Bronchial epithelial cell (primary cell): ENCODE measurements around the gene TGFBR3L. TPM values are rescaled to one million over a fixed set of nuclear protein-coding genes. Genes with fewer than 3 reads are reported as not detected.
A peak's percentile ranks its signal among the peaks of the same experiment; 100 is the strongest.

ENCODE experiments used
- DNase-seq: peaks from one replicate; pipeline ENCODE4 v3.0.0-alpha.2; 2010; ENCODE audit warnings: low read depth
- FAIRE-seq: peaks from 2 replicates; lab custom pipeline; 2011; peaks lifted over from hg19 to GRCh38; lab: Jason Lieb, UNC
- H3K27me3 ChIP-seq: 2 replicates; pipeline ENCODE4 v1.5.1; 2011; ENCODE audit warnings: low read length; ENCODE audit not compliant: control insufficient read depth, insufficient read depth
- H3K36me3 ChIP-seq: 2 replicates; pipeline ENCODE4 v1.5.1; 2011; ENCODE audit warnings: low read length; ENCODE audit not compliant: control insufficient read depth, insufficient read depth
- H3K4me3 ChIP-seq: 2 replicates; pipeline ENCODE4 v1.5.1; 2011; ENCODE audit warnings: mild to moderate bottlenecking, low read depth, low read length, control low read depth
- total RNA-seq: library from RNA; depleted of rRNA; stranded (reverse); fragments of >200 nt; gene quantifications from 2 replicates; pipeline ENCODE4 v1.2.1, GENCODE V29; 2014
- TF ChIP-seq, protein P1 (sequence below): IDR thresholded peaks from 2 replicates; pipeline ENCODE4 v1.5.1; 2011; ENCODE audit warnings: mild to moderate bottlenecking, moderate library complexity, low read length, control low read depth, inconsistent platforms; ENCODE audit not compliant: insufficient read depth, severe bottlenecking

The TGFBR3L gene
- total RNA-seq, 1 donor from 2014 or later: 1.8 TPM

- H3K36me3 ChIP-seq: peaks cover 15% of the 10 kb centered on the region
- H3K27me3 ChIP-seq: no peaks in the 10 kb centered on the region
- no peak overlapping the region for H3K4me3 ChIP-seq
- TF ChIP-seq, protein P1, sequence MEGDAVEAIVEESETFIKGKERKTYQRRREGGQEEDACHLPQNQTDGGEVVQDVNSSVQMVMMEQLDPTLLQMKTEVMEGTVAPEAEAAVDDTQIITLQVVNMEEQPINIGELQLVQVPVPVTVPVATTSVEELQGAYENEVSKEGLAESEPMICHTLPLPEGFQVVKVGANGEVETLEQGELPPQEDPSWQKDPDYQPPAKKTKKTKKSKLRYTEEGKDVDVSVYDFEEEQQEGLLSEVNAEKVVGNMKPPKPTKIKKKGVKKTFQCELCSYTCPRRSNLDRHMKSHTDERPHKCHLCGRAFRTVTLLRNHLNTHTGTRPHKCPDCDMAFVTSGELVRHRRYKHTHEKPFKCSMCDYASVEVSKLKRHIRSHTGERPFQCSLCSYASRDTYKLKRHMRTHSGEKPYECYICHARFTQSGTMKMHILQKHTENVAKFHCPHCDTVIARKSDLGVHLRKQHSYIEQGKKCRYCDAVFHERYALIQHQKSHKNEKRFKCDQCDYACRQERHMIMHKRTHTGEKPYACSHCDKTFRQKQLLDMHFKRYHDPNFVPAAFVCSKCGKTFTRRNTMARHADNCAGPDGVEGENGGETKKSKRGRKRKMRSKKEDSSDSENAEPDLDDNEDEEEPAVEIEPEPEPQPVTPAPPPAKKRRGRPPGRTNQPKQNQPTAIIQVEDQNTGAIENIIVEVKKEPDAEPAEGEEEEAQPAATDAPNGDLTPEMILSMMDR: no peak
- DNase-seq: no peak
- no peak for FAIRE-seq
These were observed 6.4 kb upstream of the TGFBR3L start for GRCh38 chr19:7908078-7908699.

DNA sequence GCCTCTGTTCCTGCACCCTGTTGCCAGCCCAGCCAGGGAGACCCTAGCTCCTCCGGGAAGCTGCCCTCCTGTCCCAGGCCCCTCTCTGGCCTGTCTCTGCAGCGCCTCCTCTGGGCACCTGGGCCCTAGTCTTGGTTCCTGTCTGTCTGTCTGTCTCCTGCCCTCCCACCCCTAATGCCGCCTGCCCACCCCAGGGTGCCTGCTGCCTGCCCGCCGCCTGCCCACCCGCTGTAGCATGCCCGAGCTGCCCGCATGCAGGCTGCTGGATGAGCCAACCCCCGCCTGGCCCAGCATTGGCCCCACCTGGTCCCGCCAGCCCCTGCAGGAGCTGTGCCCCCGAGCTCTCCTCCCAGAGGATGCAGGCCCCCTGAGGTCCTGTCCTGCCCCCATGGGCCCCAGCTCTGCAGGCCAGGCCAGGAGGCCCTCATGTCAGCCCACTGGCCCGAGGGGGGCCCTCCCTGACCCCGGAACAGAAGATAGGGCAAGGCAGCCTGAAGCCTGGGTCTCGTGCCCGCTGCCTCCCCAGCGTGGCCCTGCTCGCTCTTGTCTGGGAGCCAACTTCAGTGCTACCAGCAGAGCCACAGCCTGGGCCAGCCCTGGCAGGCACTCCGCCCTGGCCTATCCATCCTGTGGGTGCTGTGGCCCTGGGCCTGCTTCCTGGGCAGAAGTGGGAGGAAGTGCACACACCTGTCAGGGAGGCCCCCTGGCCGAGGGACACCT, 5.7 kb upstream of the TGFBR3L start:
- H3K36me3 ChIP-seq: peaks cover 15% of the 10 kb centered on the region
- TF ChIP-seq, protein P1: peak; percentile 7
- H3K27me3 ChIP-seq: no peaks in the 10 kb centered on the region
- FAIRE-seq: no peak
- no peak for DNase-seq
- no peak overlapping the region for H3K4me3 ChIP-seq

- Histone ChIP-seq H3K27me3 (no peaks in the 10 kb centered on the region), H3K4me3 (no peak overlapping the region), H3K36me3 (peaks cover 15% of the 10 kb centered on the region)
- TF ChIP-seq, protein P1: no peak
- no peak for FAIRE-seq
- no peak for DNase-seq
These were observed 5.1 kb upstream of the TGFBR3L start for GRCh38 chr19:7909471-7910067.

GRCh38 chr19:7910321-7911161, 4.1 kb upstream of the TGFBR3L start:
- no peak for FAIRE-seq
- peaks cover 12% of the 10 kb centered on the region for H3K36me3 ChIP-seq
- no peaks in the 10 kb centered on the region for H3K27me3 ChIP-seq
- TF ChIP-seq, protein P1: no peak
- DNase-seq: no peak
- H3K4me3 ChIP-seq: no peak overlapping the region

GRCh38 chr19:7911508-7912143, 3.0 kb upstream of the TGFBR3L start:
- TF ChIP-seq, protein P1: no peak
- peaks cover 2% of the 10 kb centered on the region for H3K27me3 ChIP-seq
- H3K36me3 ChIP-seq: peaks cover 9% of the 10 kb centered on the region
- FAIRE-seq (no peak), DNase-seq (no peak)
- H3K4me3 ChIP-seq: no peak overlapping the region
